Naive thymus-derived CD4-positive, alpha-beta T cell (primary cell): ENCODE measurements around the gene RHEB. TPM values are rescaled to one million over a fixed set of nuclear protein-coding genes. Genes with fewer than 3 reads are reported as not detected.

Experiments used
- ATAC-seq: fragments of 150-1000 bp; cut with Tn5 transposase; 2 replicates; pipeline ENCODE4 v1.10.0; 2021; ENCODE audit warnings: mild to moderate bottlenecking, moderate library complexity
- CTCF ChIA-PET: fragments of 350-600 bp; sonication (Branson Sonifier 250); formaldehyde crosslinking; loops from one replicate; lab custom pipeline; 2021; ENCODE audit warnings: antibody characterized with exemption; lab: Charles Lee
- POLR2A ChIA-PET: fragments of 350-600 bp; sonication (Branson Sonifier 250); formaldehyde crosslinking; loops from one replicate; lab custom pipeline; 2021; ENCODE audit warnings: antibody characterized with exemption, inconsistent platforms; lab: Charles Lee
- DNase-seq, 9 donors: peaks; one replicate each; pipeline versions ENCODE4 v3.0.0 to v3.0.0-alpha.2; 2020 to 2022; ENCODE audit warnings: mixed read lengths in 1 of 9
- H3K27ac ChIP-seq: one replicate; pipeline ENCODE4 v1.7.0; 2013; ENCODE audit warnings: mild to moderate bottlenecking, low read depth, low read length, moderate library complexity
- H3K27me3 ChIP-seq, 2 donors: one replicate each; pipeline ENCODE4 v1.7.0; 2013; ENCODE audit warnings: low read length in 2 of 2, mild to moderate bottlenecking in 2 of 2, moderate library complexity in 2 of 2; ENCODE audit not compliant: control insufficient read depth in 2 of 2, insufficient read depth in 2 of 2
- H3K36me3 ChIP-seq, 3 experiments: 1 replicate in 2 of 3; 2 replicates in 1 of 3; pipeline ENCODE4 v1.7.0; 2013; ENCODE audit warnings: low read length in 3 of 3, mild to moderate bottlenecking in 3 of 3, moderate library complexity in 1 of 3; ENCODE audit not compliant: insufficient read depth in 3 of 3, control insufficient read depth in 2 of 3
- H3K4me1 ChIP-seq, 2 donors: one replicate each; pipeline ENCODE4 v1.7.0; 2013; ENCODE audit warnings: low read length in 2 of 2, mild to moderate bottlenecking in 2 of 2, moderate library complexity in 1 of 2; ENCODE audit not compliant: control insufficient read depth in 2 of 2, insufficient read depth in 2 of 2
- H3K4me3 ChIP-seq: 2 replicates; pipeline ENCODE4 v1.7.0; 2013; ENCODE audit warnings: mild to moderate bottlenecking, low read length
- H3K9me3 ChIP-seq, 3 experiments: 1 replicate in 2 of 3; 2 replicates in 1 of 3; pipeline ENCODE4 v1.7.0; 2013; ENCODE audit warnings: low read length in 3 of 3; ENCODE audit not compliant: control insufficient read depth in 2 of 3
- H3K27ac Mint-ChIP-seq, 9 donors: one replicate each; pipeline ENCODE4 v1.8.0; 2020 to 2022; ENCODE audit warnings: mixed read lengths in 9 of 9, mild to moderate bottlenecking in 8 of 9, moderate library complexity in 5 of 9, inconsistent platforms in 2 of 9
- H3K27me3 Mint-ChIP-seq, 5 donors: one replicate each; pipeline ENCODE4 v1.8.0; 2021 to 2022; ENCODE audit warnings: mixed read lengths in 5 of 5, mild to moderate bottlenecking in 1 of 5
- H3K36me3 Mint-ChIP-seq, 5 donors: one replicate each; pipeline ENCODE4 v1.8.0; 2020 to 2022; ENCODE audit warnings: mixed read lengths in 5 of 5, mild to moderate bottlenecking in 3 of 5, inconsistent platforms in 1 of 5
- H3K4me1 Mint-ChIP-seq, 7 donors: one replicate each; pipeline ENCODE4 v1.8.0; 2020 to 2022; ENCODE audit warnings: mixed read lengths in 7 of 7, mild to moderate bottlenecking in 3 of 7, inconsistent platforms in 1 of 7
- H3K4me3 Mint-ChIP-seq, 10 donors: one replicate each; pipeline ENCODE4 v1.8.0; 2020 to 2022; ENCODE audit warnings: mild to moderate bottlenecking in 10 of 10, mixed read lengths in 10 of 10, moderate library complexity in 6 of 10, inconsistent platforms in 2 of 10
- H3K9me3 Mint-ChIP-seq, 11 donors: one replicate each; pipeline ENCODE4 v1.8.0; 2020 to 2022; ENCODE audit warnings: mixed read lengths in 11 of 11, mild to moderate bottlenecking in 4 of 11, inconsistent platforms in 1 of 11, moderate library complexity in 1 of 11
- intact Hi-C, 2 donors: fragments of 100-400 bp; cut with micrococcal nuclease; formaldehyde crosslinking; loops; one replicate each; pipeline ENCODE4 v1.15.1; 2023
- microRNA-seq: library from miRNA; unstranded; fragments of <30 nt; microRNA quantifications from one replicate; pipeline ENCODE4 v1.2.0, GENCODE V29; 2022; ENCODE audit warnings: borderline microRNAs expressed
- polyA plus RNA-seq, 2 donors: library from polyadenylated mRNA; unstranded; fragments of 300-500 nt; fragmentation: Illumina TruSeq; gene quantifications; one replicate each; pipeline ENCODE4 v1.2.3, GENCODE V29; 2021
- total RNA-seq, 6 experiments: library from RNA in 5 of 6; stranded (reverse) in 5 of 6; gene quantifications; 1 replicate in 5 of 6; 2 replicates in 1 of 6; pipeline ENCODE4 v1.2.3 and lab custom pipeline; 2021 to 2026

The RHEB gene
- total and polyA plus RNA-seq, 7 experiments from 2014 or later, result 31.2 to 62.6 (median 50.8) TPM

DNA sequence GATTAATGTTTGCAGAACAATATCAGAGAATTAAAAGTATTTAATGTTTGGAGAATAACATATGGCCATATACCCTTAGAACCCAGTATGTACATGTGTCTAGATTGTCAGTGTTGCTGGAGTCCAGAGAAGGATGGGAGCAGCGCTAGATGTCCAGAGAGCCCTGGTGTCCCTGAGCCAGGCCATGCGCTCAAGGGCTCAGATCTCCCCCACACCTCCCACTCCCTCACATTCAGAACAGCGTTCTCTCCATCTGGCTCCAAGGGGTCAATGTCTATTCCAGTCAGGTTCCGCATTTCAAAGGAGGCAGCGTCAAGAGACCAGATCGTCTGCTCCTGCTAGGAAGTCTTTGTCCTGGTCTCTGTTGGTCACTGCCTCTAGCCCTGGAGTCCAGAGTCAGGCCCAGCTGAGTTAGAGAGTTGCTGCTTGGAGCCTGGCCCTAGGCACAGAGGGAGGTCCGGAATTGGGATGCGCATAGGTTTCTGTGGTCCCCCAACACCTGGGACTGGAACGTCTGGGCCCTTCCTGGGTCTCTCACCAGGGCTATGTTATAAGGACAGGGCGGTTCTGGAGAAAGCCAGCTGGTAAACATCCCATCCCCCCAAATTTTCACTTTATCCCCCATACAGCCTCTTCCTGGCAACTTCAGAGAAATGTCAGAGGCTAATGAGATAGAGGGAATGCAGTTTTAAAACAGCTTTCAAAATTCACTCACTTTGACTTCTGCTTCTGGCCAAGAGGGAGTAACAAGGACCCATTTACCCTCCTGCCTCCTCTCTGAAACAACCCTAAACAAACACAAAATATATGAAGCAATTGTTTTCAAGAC is 103.4 kb downstream of the RHEB start:
- no peak overlapping the region for H3K4me3 ChIP-seq
- H3K27ac Mint-ChIP-seq, result no peak overlapping the region
- H3K4me1 ChIP-seq, result peaks cover 0 to 2% of the 10 kb centered on the region in 2 donors
- H3K4me3 Mint-ChIP-seq, result no peak overlapping the region
- H3K27me3 ChIP-seq, result no peaks in the 10 kb centered on the region
- CTCF ChIA-PET, result interaction anchor here (1.3 kb wide), 1 partner anchor 32 kb away, joined by 4 read pairs; no protein-coding TSS in a partner anchor
- no peak overlapping the region for H3K27ac ChIP-seq
- H3K9me3 ChIP-seq, result peaks cover 0 to 7% (median 3%) of the 10 kb centered on the region in 3 experiments
- intact Hi-C loops, result no loop called here
- peaks cover 7 to 61% (median 11%) of the 10 kb centered on the region in 5 donors for H3K27me3 Mint-ChIP-seq
- H3K36me3 Mint-ChIP-seq, result peaks cover 0 to 9% (median 0%) of the 10 kb centered on the region in 5 donors
- peaks cover 0 to 13% (median 5%) of the 10 kb centered on the region in 7 donors for H3K4me1 Mint-ChIP-seq
- DNase-seq (no peak), ATAC-seq (no peak)
- POLR2A ChIA-PET, result interaction anchor here (0.7 kb wide), 1 partner anchor 700 kb away, joined by 3 read pairs; the partner anchor contains the start of gene GIMAP1
- H3K9me3 Mint-ChIP-seq, result peaks cover 0 to 18% (median 6%) of the 10 kb centered on the region in 11 donors
- no peaks in the 10 kb centered on the region for H3K36me3 ChIP-seq

Small RNA genes within 50 kb of the gene (microRNA-seq; reads per million reads assigned to microRNA genes)
- gene MIR3907, result not detected

Other genes with a start within 250 kb of the RHEB start
- 100 to 1,000 TPM in 2 of 5 experiments, 10 to 100 TPM in 3; 75.1 to 116 (median 82.0) TPM for gene NUB1, start 178.1 kb downstream of the RHEB start, total RNA-seq
- gene NUB1, start 178.1 kb downstream of the RHEB start, polyA plus RNA-seq, result 10 to 100 TPM; 58.1 to 68.6 TPM
- 1 to 10 TPM in 2 of 5 experiments, not detected in 3; 1.6 to 9.7 TPM for gene WDR86, start 109.9 kb downstream of the RHEB start, total RNA-seq
- gene WDR86, start 109.9 kb downstream of the RHEB start, polyA plus RNA-seq, result 1 to 10 TPM in 1 of 2 donors, under 1 TPM in 1; 0.24 to 3.1 TPM
- gene CRYGN, start 79.8 kb downstream of the RHEB start, total RNA-seq, result 1 to 10 TPM in 1 of 5 experiments, under 1 TPM in 2, not detected in 2; 0.46 to 1.1 (median 0.61) TPM
- gene CRYGN, start 79.8 kb downstream of the RHEB start, polyA plus RNA-seq, result under 1 TPM; 0.33 to 0.48 TPM